K562 (cell line): ENCODE results near the gene GSTA2. TPM values are rescaled to one million over a fixed set of nuclear protein-coding genes. Genes with fewer than 3 reads are reported as not detected.

Experiments
- ATAC-seq: fragments of 200-7000 bp; cut with Tn5 transposase; 3 replicates; pipeline ENCODE4 v1.9.1; 2020; ENCODE audit warnings: moderate library complexity
- BruUV-seq: library from RNA; stranded (reverse); fragments of 400-500 nt; replicated peaks from 2 replicates; lab custom pipeline; 2021; lab: Mats Ljungman, UMichigan
- CTCF ChIA-PET: fragments of 300-600 bp; formaldehyde crosslinking; extraction: SDS; loops from one replicate; lab custom pipeline; 2021; ENCODE audit warnings: low intra/inter-chr PET ratio; lab: Yijun Ruan, JAX
- POLR2A ChIA-PET: fragments of 300-600, 350-650 bp; sonication (Branson Sonifier 250); formaldehyde crosslinking; extraction: SDS; loops from one replicate; lab custom pipeline; 2021; ENCODE audit warnings: antibody characterized with exemption, inconsistent platforms; lab: Yijun Ruan, JAX
- DNase-seq, 4 experiments: peaks; one replicate each; pipeline versions ENCODE4 v3.0.0 to v3.0.0-alpha.2; 2011 to 2018; ENCODE audit warnings: low spot score in 3 of 4, mixed read lengths in 3 of 4; ENCODE audit errors: extremely low read depth in 1 of 4
- FAIRE-seq: peaks from 2 replicates; lab custom pipeline; 2011; peaks lifted over from hg19 to GRCh38; lab: Jason Lieb, UNC
- H2AFZ ChIP-seq: 2 replicates; pipeline ENCODE4 v1.6.0; 2011; ENCODE audit warnings: low read depth, low read length, control low read depth, inconsistent platforms
- H3K27ac ChIP-seq: fragments of 200-600 bp; 3 replicates; pipeline ENCODE4 v1.8.0; 2011; ENCODE audit warnings: low read depth, mild to moderate bottlenecking, control low read depth, inconsistent platforms, low read length, moderate library complexity, mixed read lengths; ENCODE audit errors: extremely low read depth
- H3K27me3 ChIP-seq, 2 experiments: fragments of 300-600 bp in 1 of 2; 2 replicates in 1 of 2; 3 replicates in 1 of 2; pipeline versions ENCODE4 v1.6.0 to v1.8.0; 2011; ENCODE audit warnings: inconsistent platforms in 2 of 2, low read length in 2 of 2, mild to moderate bottlenecking in 1 of 2, mixed read lengths in 1 of 2, moderate library complexity in 1 of 2; ENCODE audit not compliant: control insufficient read depth in 2 of 2, insufficient read depth in 2 of 2
- H3K36me3 ChIP-seq: fragments of 300-600 bp; 3 replicates; pipeline ENCODE4 v1.8.0; 2011; ENCODE audit warnings: mild to moderate bottlenecking, low read length, inconsistent platforms; ENCODE audit not compliant: control insufficient read depth, insufficient read depth
- H3K4me1 ChIP-seq, 2 experiments: fragments of 200-600 bp in 1 of 2; replicated peaks in 1 of 2; 2 replicates in 1 of 2; 3 replicates in 1 of 2; pipeline versions ENCODE4 v1.5.1 to v1.8.0; 2011; ENCODE audit warnings: inconsistent platforms in 2 of 2, low read length in 2 of 2, mild to moderate bottlenecking in 1 of 2, mixed read lengths in 1 of 2, moderate library complexity in 1 of 2; ENCODE audit not compliant: control insufficient read depth in 2 of 2, insufficient read depth in 2 of 2
- H3K4me2 ChIP-seq: 2 replicates; pipeline ENCODE4 v1.6.1; 2011; ENCODE audit warnings: low read length, control low read depth, inconsistent platforms, mixed read lengths; ENCODE audit not compliant: insufficient read depth
- H3K4me3 ChIP-seq: fragments of 200-600 bp; sonication (generic), shearing (Covaris generic); 2 replicates; pipeline ENCODE4 v1.5.1; 2016; ENCODE audit warnings: control low read depth, inconsistent platforms
- H3K79me2 ChIP-seq: fragments of 200-600 bp; 3 replicates; pipeline ENCODE4 v1.8.0; 2011; ENCODE audit warnings: low read length, inconsistent platforms; ENCODE audit not compliant: control insufficient read depth, insufficient read depth
- H3K9ac ChIP-seq, 2 experiments: 2 replicates each; pipeline versions ENCODE4 v1.6.0 to v1.6.1; 2011; ENCODE audit warnings: low read depth in 2 of 2, low read length in 2 of 2, control low read depth in 1 of 2, inconsistent platforms in 1 of 2, mild to moderate bottlenecking in 1 of 2, mixed read lengths in 1 of 2; ENCODE audit not compliant: insufficient read depth in 1 of 2
- H3K9me1 ChIP-seq: one replicate; pipeline ENCODE4 v1.6.0; 2011; ENCODE audit warnings: inconsistent platforms, mild to moderate bottlenecking, low read length, moderate library complexity; ENCODE audit not compliant: control insufficient read depth, insufficient read depth
- H3K9me3 ChIP-seq: replicated peaks from 2 replicates; pipeline ENCODE4 v1.5.1; 2011; ENCODE audit warnings: low read depth, low read length, inconsistent platforms; ENCODE audit not compliant: control insufficient read depth, insufficient read depth
- H4K20me1 ChIP-seq: replicated peaks from 2 replicates; pipeline ENCODE4 v1.6.1; 2011; ENCODE audit warnings: low read length, inconsistent platforms, mixed read lengths; ENCODE audit not compliant: control insufficient read depth, insufficient read depth
- CBFA2T2 ChIP-seq: fragments of 450-650 bp; conservative IDR thresholded peaks from 2 replicates; pipeline ENCODE4 v1.6.1; 2017; ENCODE audit warnings: mild to moderate bottlenecking
- CBFA2T3 ChIP-seq: fragments of 450-650 bp; IDR thresholded peaks from 2 replicates; pipeline ENCODE4 v1.6.1; 2017
- HOXB6 ChIP-seq: fragments of 250-450 bp; sonication (Bioruptor Pico); IDR thresholded peaks from 2 replicates; pipeline ENCODE4 v1.5.1; 2022; ENCODE audit warnings: mild to moderate bottlenecking, borderline replicate concordance
- TRIM25 ChIP-seq: fragments of 450-650 bp; IDR thresholded peaks from 2 replicates; pipeline ENCODE4 v1.7.0; 2016; ENCODE audit warnings: borderline replicate concordance
- VEZF1 ChIP-seq: fragments of 200-800 bp; sonication (Bioruptor generic); IDR thresholded peaks from 2 replicates; pipeline ENCODE4 v1.6.1; 2017; ENCODE audit warnings: missing genetic modification characterization, missing compliant biosample characterization
- ZFX ChIP-seq: sonication (generic); formaldehyde crosslinking; IDR thresholded peaks from 2 replicates; pipeline ENCODE4 v1.8.0; 2022; ENCODE audit warnings: mild to moderate bottlenecking, missing genetic modification reagents, moderate library complexity
- WGBS: fragments of 100-300 bp; shearing (Covaris generic); methylation state at CpG from one replicate; pipeline ENCODE4 v1.1.6; 2016; ENCODE audit warnings: low coverage, mixed read lengths; ENCODE audit not compliant: insufficient coverage; ENCODE audit errors: missing lambda C conversion rate; 5-methylcytosine and 5-hydroxymethylcytosine counted together
- in situ Hi-C: fragments of 300-500 bp; cut with MboI; formaldehyde crosslinking; loops from 4 replicates; pipeline ENCODE4 v1.15.0; 2018; ENCODE audit warnings: inconsistent platforms, mixed read lengths
- intact Hi-C: fragments of 100-400 bp; cut with micrococcal nuclease; formaldehyde crosslinking; loops from 2 replicates; pipeline ENCODE4 v1.14.2; 2022
- polyA plus RNA-seq, 8 experiments: library from polyadenylated mRNA; depleted of rRNA in 4 of 8; stranded (reverse) in 5 of 8; unstranded in 3 of 8; fragments of >200 nt; fragmentation: Nextera tagmentation in 2 of 8; fragmentation: Illumina TruSeq in 1 of 8; extraction: Ambion mirVana in 2 of 8; extraction: Trizol in 1 of 8; gene quantifications; 2 replicates each; pipeline versions ENCODE4 v1.2.1 to v1.2.3, GENCODE V29; 2011 to 2014; ENCODE audit warnings: inconsistent platforms in 1 of 8, missing spikeins in 1 of 8
- total RNA-seq, 7 experiments: library from RNA; depleted of rRNA in 6 of 7; stranded (reverse); fragments of >200 nt in 6 of 7; fragmentation: Illumina TruSeq in 2 of 7; extraction: Trizol in 2 of 7; gene quantifications; 2 replicates each; pipeline versions ENCODE4 v1.2.1 to v1.2.3, GENCODE V29; 2011 to 2021; ENCODE audit warnings: low replicate concordance in 1 of 7

Gene GSTA2
- total and polyA plus RNA-seq, 9 of the 15 experiments (the other 6 are each of a cell fraction or from before 2014, with no cell fraction given) = 0.11 to 0.24 (median 0.14) TPM; not detected in 3

- no peak for TF ChIP-seq VEZF1
- no peak for TF ChIP-seq HOXB6 (CRISPR knock-in tag)
- no peak for TF ChIP-seq ZFX (CRISPR knock-in tag)
Observed at GRCh38 chr6:52731719-52732118, 31.6 kb downstream of the GSTA2 start (continued).

- intact Hi-C loops = loop anchor here (10.0 kb wide), 1 partner anchor 265 kb away; the partner anchor contains the start of gene GSTA4
Observed at GRCh38 chr6:52729576-52729975, 33.7 kb downstream of the GSTA2 start.

More at GRCh38 chr6:52729576-52729975, 33.7 kb downstream of the GSTA2 start:
- H3K4me3 ChIP-seq = no peak overlapping the region
- H3K27me3 ChIP-seq = peaks cover 0 to 5% of the 10 kb centered on the region in 2 experiments; a peak in 2 of 5 replicates
- FAIRE-seq (no peak), ATAC-seq (0 out of 3 replicates have a peak, but pooled peaks have one; percentile 11), DNase-seq (peak in 1 of 4 experiments; percentile 33)
- no peaks in the 10 kb centered on the region for H3K9me3 ChIP-seq
- no peaks in the 10 kb centered on the region for H3K79me2 ChIP-seq
- no peaks in the 10 kb centered on the region for H4K20me1 ChIP-seq
- no peaks in the 10 kb centered on the region for H3K9me1 ChIP-seq
- BruUV-seq = no TSS peak
- POLR2A ChIA-PET = interaction anchor here (1.0 kb wide), 1 partner anchor 11 kb away, joined by 3 read pairs; no protein-coding TSS in a partner anchor
- H3K4me1 ChIP-seq = peaks cover 12 to 28% of the 10 kb centered on the region in 2 experiments
- no peak overlapping the region for H3K27ac ChIP-seq
- 14% methylated on average over 1 of the region's 1 CpG for WGBS
- H3K4me2 ChIP-seq = no peak overlapping the region
- TF ChIP-seq TRIM25 (no peak), CBFA2T3 (peak; percentile 14; the same call in 1 of the 2 replicates), CBFA2T2 (0 out of 2 replicates have a peak, but pooled peaks have one; percentile 7)
- no peaks in the 10 kb centered on the region for H3K36me3 ChIP-seq
- in situ Hi-C loops = loop anchor here (10.0 kb wide), 1 partner anchor 325 kb away; no protein-coding TSS in a partner anchor
- H2AFZ ChIP-seq = no peak overlapping the region
- no peak overlapping the region for H3K9ac ChIP-seq
- CTCF ChIA-PET = no interaction called here
